ENCODE measurements around the gene PHF14.

DNA sequence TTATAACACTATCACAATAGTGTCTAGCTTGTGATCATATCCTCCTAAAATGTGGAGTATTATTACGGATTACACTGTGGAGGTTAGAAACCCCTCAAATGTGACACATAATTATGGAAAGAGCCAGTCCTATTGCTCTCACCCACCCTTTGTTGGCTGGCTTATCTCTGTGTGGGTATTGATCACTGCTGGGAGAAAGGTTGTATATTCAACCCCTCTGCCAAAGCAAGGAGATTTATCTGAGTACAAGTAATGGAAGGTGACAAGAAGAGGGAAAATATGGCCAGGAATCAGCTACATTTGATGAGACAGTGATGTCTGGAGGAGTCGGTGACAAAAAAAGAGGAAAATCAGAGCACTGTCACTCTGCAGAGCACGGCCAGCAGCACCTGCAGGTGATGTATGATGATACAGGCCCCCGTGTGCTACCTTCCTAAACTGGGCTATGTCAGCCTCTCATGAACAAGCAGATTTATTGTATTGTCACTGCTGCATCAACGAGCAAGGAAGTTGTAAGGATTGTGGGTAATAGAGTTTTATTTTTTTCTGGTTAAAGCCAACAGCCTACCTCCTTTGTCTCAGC, 235.3 kb downstream of the PHF14 start:
- TF ChIP-seq, protein P1, sequence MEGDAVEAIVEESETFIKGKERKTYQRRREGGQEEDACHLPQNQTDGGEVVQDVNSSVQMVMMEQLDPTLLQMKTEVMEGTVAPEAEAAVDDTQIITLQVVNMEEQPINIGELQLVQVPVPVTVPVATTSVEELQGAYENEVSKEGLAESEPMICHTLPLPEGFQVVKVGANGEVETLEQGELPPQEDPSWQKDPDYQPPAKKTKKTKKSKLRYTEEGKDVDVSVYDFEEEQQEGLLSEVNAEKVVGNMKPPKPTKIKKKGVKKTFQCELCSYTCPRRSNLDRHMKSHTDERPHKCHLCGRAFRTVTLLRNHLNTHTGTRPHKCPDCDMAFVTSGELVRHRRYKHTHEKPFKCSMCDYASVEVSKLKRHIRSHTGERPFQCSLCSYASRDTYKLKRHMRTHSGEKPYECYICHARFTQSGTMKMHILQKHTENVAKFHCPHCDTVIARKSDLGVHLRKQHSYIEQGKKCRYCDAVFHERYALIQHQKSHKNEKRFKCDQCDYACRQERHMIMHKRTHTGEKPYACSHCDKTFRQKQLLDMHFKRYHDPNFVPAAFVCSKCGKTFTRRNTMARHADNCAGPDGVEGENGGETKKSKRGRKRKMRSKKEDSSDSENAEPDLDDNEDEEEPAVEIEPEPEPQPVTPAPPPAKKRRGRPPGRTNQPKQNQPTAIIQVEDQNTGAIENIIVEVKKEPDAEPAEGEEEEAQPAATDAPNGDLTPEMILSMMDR (conservative IDR thresholded peaks at IDR 0.05), result no peak
- no peak for TF ChIP-seq EZH2 (IDR thresholded peaks at IDR 0.05; ENCODE audit: low read depth)
